ENCODE data around the gene CD83. TPM values are rescaled to one million over a fixed set of nuclear protein-coding genes. Genes with fewer than 3 reads are reported as not detected.

CD83 gene
- total and polyA plus RNA-seq, 2 donors (not counting 1 experiment from before 2014, with no cell fraction given) = 320 to 332 TPM

DNA sequence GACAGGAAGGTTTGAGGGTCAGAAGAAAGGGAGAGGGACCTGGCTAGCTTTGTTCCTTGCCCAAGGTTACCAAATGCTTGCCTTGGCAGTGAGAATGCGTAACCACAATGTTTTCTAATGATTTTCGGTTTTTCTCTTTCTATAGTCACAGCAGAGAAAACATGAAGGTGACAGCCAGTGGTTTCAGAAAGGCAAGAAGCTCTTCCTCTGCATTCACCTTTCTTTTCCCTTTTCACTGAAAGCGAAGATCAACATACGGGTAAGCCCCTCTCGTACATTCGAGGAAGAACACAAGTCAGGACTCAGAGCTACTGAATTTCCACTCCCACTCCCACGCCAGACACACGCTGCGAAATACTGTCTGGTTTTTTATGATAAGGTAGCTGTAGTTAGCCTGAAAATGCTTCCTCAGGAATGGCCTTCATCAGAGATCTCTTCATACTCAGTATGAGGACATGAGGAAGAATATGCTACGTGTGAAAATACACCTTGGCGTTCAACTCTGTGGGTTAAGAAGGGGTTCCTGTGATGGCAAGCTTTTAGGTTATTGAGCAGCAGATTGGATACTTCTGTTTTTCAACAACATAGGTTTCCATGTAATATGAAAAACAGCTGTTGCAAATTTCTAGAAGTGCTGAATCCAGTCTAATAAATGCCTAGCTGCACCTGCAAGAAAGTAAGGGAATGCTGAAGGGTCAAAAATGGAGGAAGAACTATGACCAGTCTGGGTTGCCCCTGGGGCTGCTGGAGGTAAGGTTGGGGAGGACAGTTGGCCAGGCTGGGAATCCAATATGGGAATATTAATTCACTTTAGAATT lies 7.4 kb upstream of the CD83 start:
- Histone ChIP-seq H3K27ac (ENCODE audit: low read length in 2 of 2) (peak overlapping the region; percentile 93 to 99), H3K4me3 (ENCODE audit: control extremely low read depth in 1 of 5, extremely low read depth in 1 of 5, insufficient read depth in 1 of 5, low read depth in 2 of 5, low read length in 4 of 5) (peak overlapping the region in 3 of 5 experiments; percentile 21 to 55 (median 37)), H3K4me1 (ENCODE audit: control insufficient read depth in 2 of 2, insufficient read depth in 2 of 2, low read length in 2 of 2) (peaks cover 45 to 50% of the 10 kb centered on the region in 2 donors), H2AFZ (ENCODE audit: insufficient read depth, low read depth, low read length, poor library complexity, severe bottlenecking) (peak overlapping the region; percentile 26), H3K79me2 (ENCODE audit: control insufficient read depth, insufficient read depth, low read length) (peaks cover 7% of the 10 kb centered on the region), H3K9ac (ENCODE audit: low read length) (peak overlapping the region; percentile 64), H3K36me3 (replicated peaks in 1 of 2; ENCODE audit: control extremely low read depth in 1 of 2, control insufficient read depth in 1 of 2, extremely low read depth in 1 of 2, insufficient read depth in 2 of 2, low read length in 1 of 2) (no peaks in the 10 kb centered on the region), H4K20me1 (ENCODE audit: control insufficient read depth, insufficient read depth, low read length, poor library complexity, severe bottlenecking) (no peaks in the 10 kb centered on the region), H3K27me3 (replicated peaks in 1 of 4; ENCODE audit: control extremely low read depth in 1 of 4, control insufficient read depth in 3 of 4, insufficient read depth in 4 of 4, low read length in 3 of 4) (no peaks in the 10 kb centered on the region), H3K9me3 (ENCODE audit: control extremely low read depth in 1 of 3, control insufficient read depth in 2 of 3, insufficient read depth in 1 of 3, low read length in 2 of 3) (peaks cover 1 to 12% (median 9%) of the 10 kb centered on the region in 3 donors), H3K4me2 (replicated peaks; ENCODE audit: low read depth, low read length, poor library complexity, severe bottlenecking) (peak overlapping the region; percentile 79)
- Mint-ChIP-seq H3K9me3 (ENCODE audit: insufficient read depth) (no peaks in the 10 kb centered on the region), H3K27ac (peak overlapping the region; percentile 96), H3K4me3 (peak overlapping the region; percentile 85), H3K27me3 (no peaks in the 10 kb centered on the region), H3K4me1 (peaks cover 60% of the 10 kb centered on the region)
- DNase-seq (peak; percentile 70), ATAC-seq (ENCODE audit: low read depth) (peak; percentile 5)
- ChIA-PET POLR2A (interaction anchor here (0.5 to 6.4 kb wide), 11 partner anchors 7 to 1841 kb away, joined by 3 to 131 read pairs (median 6); partner anchors contain the start of gene CD83), CTCF (interaction anchor here (0.6 to 5.4 kb wide), 14 partner anchors 13 to 577 kb away, joined by 3 to 87 read pairs (median 5); no protein-coding TSS in a partner anchor)
- intact Hi-C loops (cut with micrococcal nuclease) = no loop called here
- 20% methylated on average over 5 of the region's 11 CpGs for WGBS (ENCODE audit: insufficient coverage)
- TF ChIP-seq EZH2 (IDR thresholded peaks at IDR 0.05; ENCODE audit: borderline replicate concordance, insufficient read depth, low read depth, low read length, poor library complexity, severe bottlenecking) = no peak
- TF ChIP-seq, protein P1, sequence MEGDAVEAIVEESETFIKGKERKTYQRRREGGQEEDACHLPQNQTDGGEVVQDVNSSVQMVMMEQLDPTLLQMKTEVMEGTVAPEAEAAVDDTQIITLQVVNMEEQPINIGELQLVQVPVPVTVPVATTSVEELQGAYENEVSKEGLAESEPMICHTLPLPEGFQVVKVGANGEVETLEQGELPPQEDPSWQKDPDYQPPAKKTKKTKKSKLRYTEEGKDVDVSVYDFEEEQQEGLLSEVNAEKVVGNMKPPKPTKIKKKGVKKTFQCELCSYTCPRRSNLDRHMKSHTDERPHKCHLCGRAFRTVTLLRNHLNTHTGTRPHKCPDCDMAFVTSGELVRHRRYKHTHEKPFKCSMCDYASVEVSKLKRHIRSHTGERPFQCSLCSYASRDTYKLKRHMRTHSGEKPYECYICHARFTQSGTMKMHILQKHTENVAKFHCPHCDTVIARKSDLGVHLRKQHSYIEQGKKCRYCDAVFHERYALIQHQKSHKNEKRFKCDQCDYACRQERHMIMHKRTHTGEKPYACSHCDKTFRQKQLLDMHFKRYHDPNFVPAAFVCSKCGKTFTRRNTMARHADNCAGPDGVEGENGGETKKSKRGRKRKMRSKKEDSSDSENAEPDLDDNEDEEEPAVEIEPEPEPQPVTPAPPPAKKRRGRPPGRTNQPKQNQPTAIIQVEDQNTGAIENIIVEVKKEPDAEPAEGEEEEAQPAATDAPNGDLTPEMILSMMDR (IDR thresholded peaks at IDR 0.05) = no peak

- ATAC-seq (ENCODE audit: low read depth) = no peak
- POLR2A ChIA-PET = no interaction called here
These were observed 3.6 kb upstream of the CD83 start for GRCh38 chr6:14113976-14114375.

More at GRCh38 chr6:14113976-14114375, 3.6 kb upstream of the CD83 start:
- Mint-ChIP-seq H3K4me3 (no peak overlapping the region), H3K27me3 (no peaks in the 10 kb centered on the region), H3K27ac (peak overlapping the region; percentile 62), H3K9me3 (ENCODE audit: insufficient read depth) (no peaks in the 10 kb centered on the region), H3K4me1 (peaks cover 37% of the 10 kb centered on the region)
- no peak overlapping the region for H3K4me3 ChIP-seq (ENCODE audit: control extremely low read depth in 1 of 5, extremely low read depth in 1 of 5, insufficient read depth in 1 of 5, low read depth in 2 of 5, low read length in 4 of 5)
- DNase-seq = no peak
- peaks cover 2 to 6% of the 10 kb centered on the region in 2 experiments for H3K36me3 ChIP-seq (replicated peaks in 1 of 2; ENCODE audit: control extremely low read depth in 1 of 2, control insufficient read depth in 1 of 2, extremely low read depth in 1 of 2, insufficient read depth in 2 of 2, low read length in 1 of 2)
- no peaks in the 10 kb centered on the region for H3K9me3 ChIP-seq (ENCODE audit: control extremely low read depth in 1 of 3, control insufficient read depth in 2 of 3, insufficient read depth in 1 of 3, low read length in 2 of 3)
- intact Hi-C loops (cut with micrococcal nuclease) = no loop called here
- no peak overlapping the region for H2AFZ ChIP-seq (ENCODE audit: insufficient read depth, low read depth, low read length, poor library complexity, severe bottlenecking)
- no peaks in the 10 kb centered on the region for H3K27me3 ChIP-seq (replicated peaks in 1 of 4; ENCODE audit: control extremely low read depth in 1 of 4, control insufficient read depth in 3 of 4, insufficient read depth in 4 of 4, low read length in 3 of 4)
- H4K20me1 ChIP-seq (ENCODE audit: control insufficient read depth, insufficient read depth, low read length, poor library complexity, severe bottlenecking) = peaks cover 14% of the 10 kb centered on the region
- 83% methylated on average over 1 of the region's 1 CpG for WGBS (ENCODE audit: insufficient coverage)
- peaks cover 14% of the 10 kb centered on the region for H3K79me2 ChIP-seq (ENCODE audit: control insufficient read depth, insufficient read depth, low read length)
- no peak overlapping the region for H3K4me2 ChIP-seq (replicated peaks; ENCODE audit: low read depth, low read length, poor library complexity, severe bottlenecking)
- H3K4me1 ChIP-seq (ENCODE audit: control insufficient read depth in 2 of 2, insufficient read depth in 2 of 2, low read length in 2 of 2) = peaks cover 20 to 27% of the 10 kb centered on the region in 2 donors
- no peak overlapping the region for H3K27ac ChIP-seq (ENCODE audit: low read length in 2 of 2)
- no peak for TF ChIP-seq EZH2 (IDR thresholded peaks at IDR 0.05; ENCODE audit: borderline replicate concordance, insufficient read depth, low read depth, low read length, poor library complexity, severe bottlenecking)
- TF ChIP-seq, protein P1 (IDR thresholded peaks at IDR 0.05) = no peak
- no peak overlapping the region for H3K9ac ChIP-seq (ENCODE audit: low read length)
- CTCF ChIA-PET = no interaction called here

Measured in B cell (primary cell).